Nephron (organoid): Measurements from ENCODE around the gene VANGL1.

Experiments used
- H3K27ac Mint-ChIP-seq, 3 experiments: 2 replicates each; pipeline ENCODE4 v1.8.0; 2020; ENCODE audit warnings: mixed read lengths in 3 of 3, mild to moderate bottlenecking in 2 of 3, moderate library complexity in 1 of 3
- H3K27me3 Mint-ChIP-seq: 2 replicates; pipeline ENCODE4 v1.8.0; 2021; ENCODE audit warnings: low read depth, mild to moderate bottlenecking, moderate library complexity, mixed read lengths
- H3K36me3 Mint-ChIP-seq: 2 replicates; pipeline ENCODE4 v1.8.0; 2020; ENCODE audit warnings: low read depth, mixed read lengths
- H3K4me1 Mint-ChIP-seq: 2 replicates; pipeline ENCODE4 v1.8.0; 2020; ENCODE audit warnings: mixed read lengths
- H3K4me3 Mint-ChIP-seq, 3 experiments: 2 replicates each; pipeline ENCODE4 v1.8.0; 2020; ENCODE audit warnings: mild to moderate bottlenecking in 3 of 3, mixed read lengths in 3 of 3, moderate library complexity in 2 of 3
- H3K9me3 Mint-ChIP-seq: 2 replicates; pipeline ENCODE4 v1.8.0; 2020; ENCODE audit warnings: mixed read lengths
- TF ChIP-seq, protein P1 (sequence below), 3 experiments: fragments of 200-600 bp; sonication (generic); IDR thresholded peaks; one replicate each; pipeline ENCODE4 v1.5.0; 2021; ENCODE audit warnings: antibody characterized with exemption in 3 of 3; ENCODE audit not compliant: unreplicated experiment in 3 of 3

VANGL1 gene

DNA sequence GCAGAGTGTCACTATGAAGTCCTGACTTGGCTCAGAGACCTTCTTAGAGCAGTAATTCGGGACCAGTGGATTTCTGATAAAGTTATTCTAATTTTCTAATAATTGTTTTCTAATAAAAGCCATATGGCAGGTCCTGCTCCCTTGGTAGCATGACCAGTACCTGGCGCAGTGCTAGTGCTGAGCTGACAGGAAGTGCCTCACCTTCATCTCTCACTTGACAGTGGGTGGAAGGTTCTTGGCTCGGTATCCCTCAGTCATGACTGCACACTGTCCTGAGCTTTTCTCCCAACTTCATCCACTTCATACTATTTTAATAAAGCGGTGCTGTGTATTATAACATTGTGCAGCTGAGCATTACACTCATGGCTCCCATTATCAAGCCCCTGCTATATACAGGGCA is 14.1 kb downstream of the VANGL1 start:
- H3K9me3 Mint-ChIP-seq: no peaks in the 10 kb centered on the region
- no peak overlapping the region for H3K4me3 Mint-ChIP-seq

DNA sequence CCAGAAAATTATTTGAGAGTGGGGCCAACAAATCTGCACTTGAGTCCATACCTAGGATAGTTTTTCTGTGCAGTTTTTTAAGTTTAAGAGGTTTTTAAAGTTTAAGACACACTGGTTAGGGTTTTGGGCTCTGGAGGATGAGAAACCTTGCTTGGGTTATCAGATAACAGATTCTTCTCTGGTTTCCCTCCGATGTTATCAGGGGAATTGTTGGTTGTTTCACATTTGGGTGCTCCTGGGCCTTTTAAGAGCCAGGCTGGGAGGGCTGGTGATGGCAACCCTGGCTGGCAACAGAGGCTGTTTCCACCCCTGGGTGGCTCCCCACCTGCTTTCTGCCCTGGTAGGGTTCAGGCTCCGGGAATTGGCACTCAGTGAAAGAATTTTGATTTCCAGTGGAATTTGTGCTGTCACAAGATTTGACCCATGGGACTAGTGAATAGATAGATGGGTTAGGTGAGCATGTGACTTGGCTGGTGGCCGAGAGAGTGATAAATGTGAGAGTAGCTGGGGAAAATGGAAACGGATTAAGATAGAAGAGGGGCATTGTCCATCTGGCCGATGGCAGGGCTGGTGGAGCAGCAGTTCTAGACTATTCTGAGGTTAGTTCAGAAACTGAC is 14.8 kb downstream of the VANGL1 start:
- peaks cover 24% of the 10 kb centered on the region for H3K4me1 Mint-ChIP-seq
- H3K9me3 Mint-ChIP-seq: no peaks in the 10 kb centered on the region
- TF ChIP-seq, protein P1, sequence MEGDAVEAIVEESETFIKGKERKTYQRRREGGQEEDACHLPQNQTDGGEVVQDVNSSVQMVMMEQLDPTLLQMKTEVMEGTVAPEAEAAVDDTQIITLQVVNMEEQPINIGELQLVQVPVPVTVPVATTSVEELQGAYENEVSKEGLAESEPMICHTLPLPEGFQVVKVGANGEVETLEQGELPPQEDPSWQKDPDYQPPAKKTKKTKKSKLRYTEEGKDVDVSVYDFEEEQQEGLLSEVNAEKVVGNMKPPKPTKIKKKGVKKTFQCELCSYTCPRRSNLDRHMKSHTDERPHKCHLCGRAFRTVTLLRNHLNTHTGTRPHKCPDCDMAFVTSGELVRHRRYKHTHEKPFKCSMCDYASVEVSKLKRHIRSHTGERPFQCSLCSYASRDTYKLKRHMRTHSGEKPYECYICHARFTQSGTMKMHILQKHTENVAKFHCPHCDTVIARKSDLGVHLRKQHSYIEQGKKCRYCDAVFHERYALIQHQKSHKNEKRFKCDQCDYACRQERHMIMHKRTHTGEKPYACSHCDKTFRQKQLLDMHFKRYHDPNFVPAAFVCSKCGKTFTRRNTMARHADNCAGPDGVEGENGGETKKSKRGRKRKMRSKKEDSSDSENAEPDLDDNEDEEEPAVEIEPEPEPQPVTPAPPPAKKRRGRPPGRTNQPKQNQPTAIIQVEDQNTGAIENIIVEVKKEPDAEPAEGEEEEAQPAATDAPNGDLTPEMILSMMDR (IDR thresholded peaks at IDR 0.05; ENCODE audit: unreplicated experiment in 3 of 3): no peak
- no peak overlapping the region for H3K27ac Mint-ChIP-seq
- no peak overlapping the region for H3K4me3 Mint-ChIP-seq
- peaks cover 55% of the 10 kb centered on the region for H3K36me3 Mint-ChIP-seq
- H3K27me3 Mint-ChIP-seq: no peaks in the 10 kb centered on the region

More for the DNA sequence above, 14.1 kb downstream of the VANGL1 start:
- Mint-ChIP-seq H3K36me3 (peaks cover 52% of the 10 kb centered on the region), H3K27ac (peak overlapping the region; percentile 81 to 90 (median 85)), H3K27me3 (no peaks in the 10 kb centered on the region), H3K4me1 (peaks cover 24% of the 10 kb centered on the region)
- TF ChIP-seq, protein P1 (IDR thresholded peaks at IDR 0.05; ENCODE audit: unreplicated experiment in 3 of 3): no peak

DNA sequence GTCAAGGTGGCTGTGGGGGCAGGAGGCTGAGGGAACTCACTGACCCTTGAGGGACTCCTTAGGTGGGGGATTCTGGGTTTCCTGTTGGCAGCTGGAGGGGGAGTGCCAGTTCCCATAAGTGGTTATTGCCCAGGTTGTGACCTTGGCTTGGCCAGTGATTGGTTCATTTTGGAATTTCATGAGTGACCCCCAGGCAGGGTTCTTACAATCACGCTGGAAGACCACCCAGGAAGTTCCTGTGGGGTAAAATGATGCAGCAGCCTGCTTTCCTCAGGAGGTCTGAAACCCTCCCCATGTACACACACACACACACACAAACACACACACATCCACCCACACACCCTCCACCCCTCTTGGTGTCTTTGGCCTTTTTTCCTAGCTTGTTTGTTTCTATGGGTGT is 16.9 kb downstream of the VANGL1 start:
- Mint-ChIP-seq H3K4me1 (peaks cover 21% of the 10 kb centered on the region), H3K4me3 (no peak overlapping the region), H3K9me3 (no peaks in the 10 kb centered on the region), H3K27me3 (no peaks in the 10 kb centered on the region), H3K36me3 (peaks cover 58% of the 10 kb centered on the region), H3K27ac (no peak overlapping the region)
- TF ChIP-seq, protein P1 (IDR thresholded peaks at IDR 0.05; ENCODE audit: unreplicated experiment in 3 of 3): no peak

DNA sequence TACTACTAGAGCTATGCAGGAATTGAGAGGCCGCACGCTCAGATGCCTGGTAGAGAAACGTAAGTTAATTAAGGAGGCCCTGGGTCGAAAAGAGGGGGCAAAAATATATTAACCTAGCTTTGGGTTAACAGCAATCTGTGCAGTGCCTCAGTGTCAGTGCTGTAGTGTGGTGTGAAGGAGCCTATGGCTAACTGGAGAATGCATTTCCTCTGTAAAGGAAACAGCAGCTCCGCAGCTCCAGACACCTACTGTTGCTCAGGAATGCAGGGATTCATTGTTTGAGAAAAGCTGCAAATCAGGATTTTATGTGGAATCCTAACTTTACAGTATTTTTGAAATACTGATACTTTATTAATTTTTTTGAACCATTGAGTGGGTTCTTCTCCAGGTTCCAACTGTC is 18.4 kb downstream of the VANGL1 start:
- Mint-ChIP-seq H3K36me3 (peaks cover 65% of the 10 kb centered on the region), H3K27ac (peak overlapping the region in 1 of 3 experiments; percentile 4), H3K4me1 (peaks cover 5% of the 10 kb centered on the region), H3K4me3 (no peak overlapping the region), H3K27me3 (no peaks in the 10 kb centered on the region), H3K9me3 (no peaks in the 10 kb centered on the region)
- TF ChIP-seq, protein P1 (IDR thresholded peaks at IDR 0.05; ENCODE audit: unreplicated experiment in 3 of 3): no peak

DNA sequence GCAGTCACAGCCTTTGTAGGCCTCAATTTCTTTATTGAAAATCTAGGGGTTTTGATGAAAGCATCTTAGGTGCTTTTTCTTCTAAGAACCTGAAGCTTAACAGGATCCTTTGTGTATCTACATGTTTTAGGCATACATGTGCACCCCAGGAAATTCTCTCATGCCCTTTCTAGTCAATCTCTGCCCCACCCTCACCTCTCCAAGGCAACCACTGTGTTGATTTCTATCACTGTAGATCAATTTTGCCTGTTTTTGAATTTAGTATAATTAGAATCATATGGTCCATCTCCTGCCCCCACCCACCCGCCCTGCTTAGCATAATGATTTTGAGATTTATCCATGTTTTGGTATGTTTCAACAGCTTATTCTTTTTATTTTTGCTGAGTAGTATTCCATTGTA is 19.4 kb downstream of the VANGL1 start:
- H3K4me3 Mint-ChIP-seq: no peak overlapping the region

More for the DNA sequence above, 19.4 kb downstream of the VANGL1 start:
- Mint-ChIP-seq H3K27ac (no peak overlapping the region), H3K27me3 (no peaks in the 10 kb centered on the region), H3K9me3 (no peaks in the 10 kb centered on the region), H3K4me1 (no peaks in the 10 kb centered on the region), H3K36me3 (peaks cover 68% of the 10 kb centered on the region)
- TF ChIP-seq, protein P1 (IDR thresholded peaks at IDR 0.05; ENCODE audit: unreplicated experiment in 3 of 3): no peak
